ENCODE measurements around the gene TSNAXIP1. TPM values are rescaled to one million over a fixed set of nuclear protein-coding genes. Genes with fewer than 3 reads are reported as not detected.

Gene TSNAXIP1
- total RNA-seq, 1 donor from 2014 or later = 4.1 TPM

- H3K9me3 Mint-ChIP-seq (ENCODE audit: unreplicated experiment) = no peaks in the 10 kb centered on the region
- no peak overlapping the region for H3K27ac Mint-ChIP-seq (ENCODE audit: unreplicated experiment)
- peaks cover 6% of the 10 kb centered on the region for H3K36me3 Mint-ChIP-seq (ENCODE audit: unreplicated experiment)
- DNase-seq (ENCODE audit: extremely low spot score, unreplicated experiment) = no peak
- no peak overlapping the region for H3K4me3 Mint-ChIP-seq (ENCODE audit: unreplicated experiment)
- H3K4me1 Mint-ChIP-seq (ENCODE audit: unreplicated experiment) = no peaks in the 10 kb centered on the region
- H3K27me3 Mint-ChIP-seq (ENCODE audit: unreplicated experiment) = no peaks in the 10 kb centered on the region
- no peak for TF ChIP-seq CTCF (IDR thresholded peaks at IDR 0.05)
Measured at GRCh38 chr16:67782567-67783352, 23.9 kb upstream of the TSNAXIP1 start.

- no peak for TF ChIP-seq CTCF (IDR thresholded peaks at IDR 0.05)
- Mint-ChIP-seq H3K4me3 (ENCODE audit: unreplicated experiment) (no peak overlapping the region), H3K27ac (ENCODE audit: unreplicated experiment) (no peak overlapping the region), H3K4me1 (ENCODE audit: unreplicated experiment) (no peaks in the 10 kb centered on the region), H3K9me3 (ENCODE audit: unreplicated experiment) (no peaks in the 10 kb centered on the region), H3K36me3 (ENCODE audit: unreplicated experiment) (peaks cover 6% of the 10 kb centered on the region), H3K27me3 (ENCODE audit: unreplicated experiment) (no peaks in the 10 kb centered on the region)
- DNase-seq (ENCODE audit: extremely low spot score, unreplicated experiment) = no peak
Measured at GRCh38 chr16:67783353-67783725, 23.4 kb upstream of the TSNAXIP1 start.

GRCh38 chr16:67786491-67786890, 20.2 kb upstream of the TSNAXIP1 start:
- peaks cover 2% of the 10 kb centered on the region for H3K36me3 Mint-ChIP-seq (ENCODE audit: unreplicated experiment)
- H3K27ac Mint-ChIP-seq (ENCODE audit: unreplicated experiment) = no peak overlapping the region
- no peak for DNase-seq (ENCODE audit: extremely low spot score, unreplicated experiment)
- TF ChIP-seq CTCF (IDR thresholded peaks at IDR 0.05) = no peak
- no peak overlapping the region for H3K4me3 Mint-ChIP-seq (ENCODE audit: unreplicated experiment)
- H3K9me3 Mint-ChIP-seq (ENCODE audit: unreplicated experiment) = no peaks in the 10 kb centered on the region
- H3K27me3 Mint-ChIP-seq (ENCODE audit: unreplicated experiment) = no peaks in the 10 kb centered on the region
- no peaks in the 10 kb centered on the region for H3K4me1 Mint-ChIP-seq (ENCODE audit: unreplicated experiment)

GRCh38 chr16:67790071-67790470, 16.6 kb upstream of the TSNAXIP1 start:
- no peak for TF ChIP-seq CTCF (IDR thresholded peaks at IDR 0.05)
- Mint-ChIP-seq H3K4me3 (ENCODE audit: unreplicated experiment) (no peak overlapping the region), H3K4me1 (ENCODE audit: unreplicated experiment) (no peaks in the 10 kb centered on the region), H3K9me3 (ENCODE audit: unreplicated experiment) (no peaks in the 10 kb centered on the region), H3K36me3 (ENCODE audit: unreplicated experiment) (no peaks in the 10 kb centered on the region), H3K27ac (ENCODE audit: unreplicated experiment) (no peak overlapping the region), H3K27me3 (ENCODE audit: unreplicated experiment) (no peaks in the 10 kb centered on the region)
- no peak for DNase-seq (ENCODE audit: extremely low spot score, unreplicated experiment)

- Mint-ChIP-seq H3K4me1 (ENCODE audit: unreplicated experiment) (peaks cover 6% of the 10 kb centered on the region), H3K9me3 (ENCODE audit: unreplicated experiment) (no peaks in the 10 kb centered on the region), H3K36me3 (ENCODE audit: unreplicated experiment) (peaks cover 14% of the 10 kb centered on the region)
Measured at GRCh38 chr16:67796099-67796718, 10.5 kb upstream of the TSNAXIP1 start.

More at GRCh38 chr16:67796099-67796718, 10.5 kb upstream of the TSNAXIP1 start:
- no peak for TF ChIP-seq CTCF (IDR thresholded peaks at IDR 0.05)
- H3K4me3 Mint-ChIP-seq (ENCODE audit: unreplicated experiment) = no peak overlapping the region
- DNase-seq (ENCODE audit: extremely low spot score, unreplicated experiment) = no peak
- no peak overlapping the region for H3K27ac Mint-ChIP-seq (ENCODE audit: unreplicated experiment)
- H3K27me3 Mint-ChIP-seq (ENCODE audit: unreplicated experiment) = no peaks in the 10 kb centered on the region

Measured in osteocyte (in vitro differentiated cells).